ENCODE data around the gene RAI14. TPM values are rescaled to one million over a fixed set of nuclear protein-coding genes. Genes with fewer than 3 reads are reported as not detected.

Gene RAI14
- total RNA-seq, 1 donor from 2014 or later = 127 TPM

DNA sequence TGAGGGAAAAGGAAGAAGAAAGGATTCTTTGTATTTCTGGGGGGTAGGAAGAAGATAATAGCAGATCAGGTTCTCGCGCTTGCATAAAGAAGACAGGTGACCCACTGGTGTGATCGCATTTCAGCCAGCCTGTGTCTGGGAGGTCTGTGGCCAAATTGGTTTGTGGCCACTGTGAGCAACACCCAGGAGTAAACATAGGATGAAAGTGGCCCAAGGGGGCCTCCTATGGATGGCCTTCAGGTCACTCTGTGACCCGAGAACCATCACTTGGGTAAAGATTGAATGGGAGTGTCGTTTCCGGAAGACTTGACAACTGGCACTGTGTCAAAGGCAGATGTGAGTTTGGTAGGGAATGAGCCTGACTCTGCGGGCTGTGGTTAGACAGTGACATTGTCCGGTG, 34.2 kb downstream of the RAI14 start:
- Mint-ChIP-seq H3K4me3 (ENCODE audit: unreplicated experiment) (peak overlapping the region; percentile 20), H3K36me3 (ENCODE audit: low read depth, unreplicated experiment) (peaks cover 47% of the 10 kb centered on the region), H3K4me1 (ENCODE audit: unreplicated experiment) (peaks cover 15% of the 10 kb centered on the region), H3K27ac (ENCODE audit: unreplicated experiment) (no peak overlapping the region), H3K27me3 (ENCODE audit: unreplicated experiment) (peaks cover 2% of the 10 kb centered on the region), H3K9me3 (ENCODE audit: unreplicated experiment) (no peaks in the 10 kb centered on the region)
- DNase-seq (ENCODE audit: low spot score) = no peak
- TF ChIP-seq, protein P1, sequence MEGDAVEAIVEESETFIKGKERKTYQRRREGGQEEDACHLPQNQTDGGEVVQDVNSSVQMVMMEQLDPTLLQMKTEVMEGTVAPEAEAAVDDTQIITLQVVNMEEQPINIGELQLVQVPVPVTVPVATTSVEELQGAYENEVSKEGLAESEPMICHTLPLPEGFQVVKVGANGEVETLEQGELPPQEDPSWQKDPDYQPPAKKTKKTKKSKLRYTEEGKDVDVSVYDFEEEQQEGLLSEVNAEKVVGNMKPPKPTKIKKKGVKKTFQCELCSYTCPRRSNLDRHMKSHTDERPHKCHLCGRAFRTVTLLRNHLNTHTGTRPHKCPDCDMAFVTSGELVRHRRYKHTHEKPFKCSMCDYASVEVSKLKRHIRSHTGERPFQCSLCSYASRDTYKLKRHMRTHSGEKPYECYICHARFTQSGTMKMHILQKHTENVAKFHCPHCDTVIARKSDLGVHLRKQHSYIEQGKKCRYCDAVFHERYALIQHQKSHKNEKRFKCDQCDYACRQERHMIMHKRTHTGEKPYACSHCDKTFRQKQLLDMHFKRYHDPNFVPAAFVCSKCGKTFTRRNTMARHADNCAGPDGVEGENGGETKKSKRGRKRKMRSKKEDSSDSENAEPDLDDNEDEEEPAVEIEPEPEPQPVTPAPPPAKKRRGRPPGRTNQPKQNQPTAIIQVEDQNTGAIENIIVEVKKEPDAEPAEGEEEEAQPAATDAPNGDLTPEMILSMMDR (IDR thresholded peaks at IDR 0.05; ENCODE audit: unreplicated experiment) = no peak

DNA sequence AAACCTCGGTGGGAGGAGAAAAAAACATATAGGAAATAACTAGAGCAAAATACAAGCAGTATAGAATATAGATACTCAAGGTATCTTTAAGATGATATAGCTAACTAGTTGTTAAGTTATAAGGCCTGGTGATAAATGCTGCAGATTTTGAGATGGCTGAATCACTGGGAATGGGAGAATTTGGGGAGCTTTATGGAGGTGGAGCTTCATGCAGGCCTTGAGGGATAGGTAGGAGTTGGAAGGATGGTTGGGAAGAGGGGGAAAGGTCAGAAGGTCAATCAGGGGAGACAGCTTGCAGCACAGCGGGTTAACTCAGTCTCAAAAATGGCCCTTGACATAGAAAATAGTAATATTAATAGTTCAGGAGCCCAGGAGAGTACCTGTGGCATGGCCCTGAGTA, 34.8 kb downstream of the RAI14 start:
- Mint-ChIP-seq H3K27ac (ENCODE audit: unreplicated experiment) (no peak overlapping the region), H3K4me1 (ENCODE audit: unreplicated experiment) (peaks cover 12% of the 10 kb centered on the region), H3K36me3 (ENCODE audit: low read depth, unreplicated experiment) (peaks cover 47% of the 10 kb centered on the region)

DNA sequence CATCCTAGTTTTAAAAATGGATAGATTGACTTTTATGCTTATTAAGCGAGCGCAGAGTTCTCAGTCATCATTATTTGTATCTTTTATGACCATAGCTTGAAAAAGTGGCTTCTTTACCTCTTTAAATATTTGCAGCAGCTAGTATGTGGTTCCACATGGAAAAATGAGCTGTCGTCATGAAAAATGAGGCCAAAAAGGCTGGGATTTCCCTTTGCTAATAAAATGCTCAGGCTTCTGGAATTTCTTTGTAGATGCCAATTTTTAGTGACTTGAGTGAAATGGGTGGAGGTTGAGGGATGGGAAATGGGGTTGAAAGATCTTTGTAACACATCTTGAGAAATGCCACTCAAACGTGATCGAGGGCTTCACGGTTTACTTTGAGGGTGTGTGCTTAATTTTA, 35.2 kb downstream of the RAI14 start:
- Mint-ChIP-seq H3K4me1 (ENCODE audit: unreplicated experiment) (peaks cover 8% of the 10 kb centered on the region), H3K4me3 (ENCODE audit: unreplicated experiment) (no peak overlapping the region), H3K27ac (ENCODE audit: unreplicated experiment) (no peak overlapping the region), H3K9me3 (ENCODE audit: unreplicated experiment) (no peaks in the 10 kb centered on the region), H3K36me3 (ENCODE audit: low read depth, unreplicated experiment) (peaks cover 47% of the 10 kb centered on the region), H3K27me3 (ENCODE audit: unreplicated experiment) (peaks cover 2% of the 10 kb centered on the region)
- TF ChIP-seq, protein P1 (IDR thresholded peaks at IDR 0.05; ENCODE audit: unreplicated experiment) = no peak
- DNase-seq (ENCODE audit: low spot score) = no peak

More for the DNA sequence above, 34.8 kb downstream of the RAI14 start:
- H3K9me3 Mint-ChIP-seq (ENCODE audit: unreplicated experiment) = no peaks in the 10 kb centered on the region
- TF ChIP-seq, protein P1 (IDR thresholded peaks at IDR 0.05; ENCODE audit: unreplicated experiment) = no peak
- H3K4me3 Mint-ChIP-seq (ENCODE audit: unreplicated experiment) = peak overlapping the region; percentile 14
- DNase-seq (ENCODE audit: low spot score) = no peak
- H3K27me3 Mint-ChIP-seq (ENCODE audit: unreplicated experiment) = peaks cover 2% of the 10 kb centered on the region

DNA sequence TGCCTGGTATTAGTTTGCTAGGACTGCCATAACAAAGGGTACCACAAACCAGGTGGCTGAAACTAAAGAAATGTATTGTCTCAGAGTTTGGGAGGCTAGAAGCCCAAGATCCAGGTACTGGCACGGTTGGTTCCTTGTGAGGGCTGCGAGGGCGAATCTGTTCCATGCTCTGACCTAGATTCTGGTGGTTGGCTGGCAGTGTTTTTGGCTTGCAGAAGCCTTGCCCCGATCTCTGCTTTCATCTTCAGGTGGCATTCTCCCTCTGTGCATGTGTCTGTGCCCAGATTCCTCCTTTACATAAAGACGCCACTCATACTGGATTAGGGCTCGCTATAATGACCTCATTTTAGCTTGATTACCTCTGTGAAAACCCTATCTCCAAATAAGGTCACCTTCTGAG, 36.7 kb downstream of the RAI14 start:
- Mint-ChIP-seq H3K36me3 (ENCODE audit: low read depth, unreplicated experiment) (peaks cover 41% of the 10 kb centered on the region), H3K27me3 (ENCODE audit: unreplicated experiment) (peaks cover 2% of the 10 kb centered on the region), H3K4me3 (ENCODE audit: unreplicated experiment) (no peak overlapping the region), H3K9me3 (ENCODE audit: unreplicated experiment) (no peaks in the 10 kb centered on the region), H3K4me1 (ENCODE audit: unreplicated experiment) (peaks cover 4% of the 10 kb centered on the region), H3K27ac (ENCODE audit: unreplicated experiment) (no peak overlapping the region)
- no peak for DNase-seq (ENCODE audit: low spot score)
- TF ChIP-seq, protein P1 (IDR thresholded peaks at IDR 0.05; ENCODE audit: unreplicated experiment) = no peak

DNA sequence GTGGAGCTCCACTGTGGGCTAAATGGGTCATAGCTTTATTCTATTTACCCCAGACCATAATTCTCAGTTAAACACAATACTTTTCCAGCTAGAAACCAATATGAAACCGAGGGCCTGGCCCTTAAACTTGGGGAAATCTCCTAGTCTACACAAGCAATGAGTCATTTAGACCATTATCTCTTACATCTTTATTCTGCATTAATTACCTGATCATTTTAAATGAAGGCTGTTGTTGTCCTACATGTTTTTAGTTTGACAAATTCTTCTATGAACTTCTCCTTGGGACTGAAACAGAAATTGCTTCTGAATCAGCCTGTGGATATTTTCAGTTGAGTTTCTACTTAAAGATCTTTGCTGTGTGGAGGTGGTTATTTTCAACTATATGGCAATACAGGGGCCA, 37.9 kb downstream of the RAI14 start:
- TF ChIP-seq, protein P1 (IDR thresholded peaks at IDR 0.05; ENCODE audit: unreplicated experiment) = no peak
- H3K4me3 Mint-ChIP-seq (ENCODE audit: unreplicated experiment) = no peak overlapping the region
- no peak overlapping the region for H3K27ac Mint-ChIP-seq (ENCODE audit: unreplicated experiment)
- H3K4me1 Mint-ChIP-seq (ENCODE audit: unreplicated experiment) = peaks cover 10% of the 10 kb centered on the region
- no peaks in the 10 kb centered on the region for H3K9me3 Mint-ChIP-seq (ENCODE audit: unreplicated experiment)
- DNase-seq (ENCODE audit: low spot score) = no peak
- peaks cover 5% of the 10 kb centered on the region for H3K27me3 Mint-ChIP-seq (ENCODE audit: unreplicated experiment)
- H3K36me3 Mint-ChIP-seq (ENCODE audit: low read depth, unreplicated experiment) = peaks cover 37% of the 10 kb centered on the region
